DND-41 (cell line): ENCODE measurements around the gene HLA-DOA.

ENCODE experiments used
- ATAC-seq: fragments of 200-7000 bp; cut with Tn5 transposase; 3 replicates; pipeline ENCODE4 v1.9.1; 2021; ENCODE audit warnings: low read depth; ENCODE audit not compliant: insufficient read depth
- DNase-seq: peaks from one replicate; pipeline ENCODE4 v3.0.0-alpha.2; 2020
- H2AFZ ChIP-seq: 2 replicates; pipeline ENCODE4 v1.6.0; 2012; ENCODE audit warnings: low read depth, low read length
- H3K27ac ChIP-seq: 2 replicates; pipeline ENCODE4 v1.5.1; 2012; ENCODE audit warnings: low read length, inconsistent platforms
- H3K27me3 ChIP-seq: fragments of 200-600 bp; sonication (generic); 2 replicates; pipeline ENCODE4 v1.6.0; 2012; ENCODE audit warnings: low read length, mild to moderate bottlenecking, inconsistent platforms; ENCODE audit not compliant: insufficient read depth, poor library complexity
- H3K36me3 ChIP-seq: 2 replicates; pipeline ENCODE4 v1.5.1; 2012; ENCODE audit warnings: low read length, inconsistent platforms; ENCODE audit not compliant: insufficient read depth
- H3K4me1 ChIP-seq: 2 replicates; pipeline ENCODE4 v1.5.1; 2012; ENCODE audit warnings: mild to moderate bottlenecking, low read length; ENCODE audit not compliant: insufficient read depth
- H3K4me2 ChIP-seq: 2 replicates; pipeline ENCODE4 v1.6.0; 2012; ENCODE audit warnings: mild to moderate bottlenecking, moderate library complexity, low read length, inconsistent platforms; ENCODE audit not compliant: insufficient read depth
- H3K4me3 ChIP-seq, 2 experiments: fragments of 200-600 bp in 1 of 2; shearing (Covaris generic) in 1 of 2; 2 replicates each; pipeline ENCODE4 v1.5.1; 2012 to 2016; ENCODE audit warnings: inconsistent platforms in 2 of 2, low read length in 2 of 2, mild to moderate bottlenecking in 2 of 2, low read depth in 1 of 2, moderate library complexity in 1 of 2
- H3K79me2 ChIP-seq: 2 replicates; pipeline ENCODE4 v1.6.0; 2012; ENCODE audit warnings: low read length, inconsistent platforms; ENCODE audit not compliant: insufficient read depth
- H3K9ac ChIP-seq: 2 replicates; pipeline ENCODE4 v1.6.0; 2012; ENCODE audit warnings: low read depth, mild to moderate bottlenecking, inconsistent platforms, low read length, moderate library complexity
- H3K9me3 ChIP-seq: 2 replicates; pipeline ENCODE4 v1.5.1; 2012; ENCODE audit warnings: low read length, moderate library complexity, mild to moderate bottlenecking, inconsistent platforms; ENCODE audit not compliant: insufficient read depth, severe bottlenecking
- H4K20me1 ChIP-seq: 2 replicates; pipeline ENCODE4 v1.6.0; 2012; ENCODE audit warnings: low read length; ENCODE audit not compliant: insufficient read depth
- EZH2 ChIP-seq: IDR thresholded peaks from 3 replicates; pipeline ENCODE4 v1.6.1; 2012; ENCODE audit warnings: borderline replicate concordance, low read depth, mild to moderate bottlenecking, moderate library complexity, low read length, inconsistent platforms; ENCODE audit not compliant: severe bottlenecking
- TF ChIP-seq, protein P1 (sequence below): IDR thresholded peaks from 2 replicates; pipeline ENCODE4 v1.5.1; 2012; ENCODE audit warnings: borderline replicate concordance, low read length, moderate library complexity, mild to moderate bottlenecking; ENCODE audit not compliant: poor library complexity, severe bottlenecking; ENCODE audit errors: extremely low read depth

Gene HLA-DOA

DNA sequence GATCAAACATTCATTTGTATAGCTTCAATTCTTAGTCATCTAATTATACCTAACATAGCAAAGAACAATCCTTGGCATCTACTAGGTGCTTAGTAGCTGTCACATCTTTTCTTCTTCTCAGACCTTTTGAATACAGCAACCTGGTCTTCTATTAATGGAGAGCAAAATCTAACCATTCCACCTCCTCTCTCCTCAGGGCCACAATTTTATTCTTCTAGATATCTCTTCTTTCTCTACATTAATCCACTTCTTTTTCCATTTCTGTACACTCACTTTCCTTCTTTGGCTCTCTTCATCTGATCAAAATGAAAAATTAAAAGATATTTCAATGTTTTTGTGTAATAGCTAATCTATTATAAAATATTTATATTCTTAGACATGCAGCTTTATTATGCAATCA, 9.0 kb upstream of the HLA-DOA start:
- ATAC-seq (no peak), DNase-seq (no peak)
- peaks cover 59% of the 10 kb centered on the region for H3K27me3 ChIP-seq
- H2AFZ ChIP-seq = no peak overlapping the region
- H3K36me3 ChIP-seq = no peaks in the 10 kb centered on the region
- no peaks in the 10 kb centered on the region for H3K79me2 ChIP-seq
- no peak overlapping the region for H3K27ac ChIP-seq
- H4K20me1 ChIP-seq = no peaks in the 10 kb centered on the region; the same call in 1 of the 2 replicates
- no peak overlapping the region for H3K9ac ChIP-seq
- TF ChIP-seq, protein P1, sequence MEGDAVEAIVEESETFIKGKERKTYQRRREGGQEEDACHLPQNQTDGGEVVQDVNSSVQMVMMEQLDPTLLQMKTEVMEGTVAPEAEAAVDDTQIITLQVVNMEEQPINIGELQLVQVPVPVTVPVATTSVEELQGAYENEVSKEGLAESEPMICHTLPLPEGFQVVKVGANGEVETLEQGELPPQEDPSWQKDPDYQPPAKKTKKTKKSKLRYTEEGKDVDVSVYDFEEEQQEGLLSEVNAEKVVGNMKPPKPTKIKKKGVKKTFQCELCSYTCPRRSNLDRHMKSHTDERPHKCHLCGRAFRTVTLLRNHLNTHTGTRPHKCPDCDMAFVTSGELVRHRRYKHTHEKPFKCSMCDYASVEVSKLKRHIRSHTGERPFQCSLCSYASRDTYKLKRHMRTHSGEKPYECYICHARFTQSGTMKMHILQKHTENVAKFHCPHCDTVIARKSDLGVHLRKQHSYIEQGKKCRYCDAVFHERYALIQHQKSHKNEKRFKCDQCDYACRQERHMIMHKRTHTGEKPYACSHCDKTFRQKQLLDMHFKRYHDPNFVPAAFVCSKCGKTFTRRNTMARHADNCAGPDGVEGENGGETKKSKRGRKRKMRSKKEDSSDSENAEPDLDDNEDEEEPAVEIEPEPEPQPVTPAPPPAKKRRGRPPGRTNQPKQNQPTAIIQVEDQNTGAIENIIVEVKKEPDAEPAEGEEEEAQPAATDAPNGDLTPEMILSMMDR = no peak
- no peaks in the 10 kb centered on the region for H3K9me3 ChIP-seq
- peaks cover 6% of the 10 kb centered on the region; the same call in 1 of the 2 replicates for H3K4me1 ChIP-seq
- no peak overlapping the region for H3K4me2 ChIP-seq
- H3K4me3 ChIP-seq = no peak overlapping the region

DNA sequence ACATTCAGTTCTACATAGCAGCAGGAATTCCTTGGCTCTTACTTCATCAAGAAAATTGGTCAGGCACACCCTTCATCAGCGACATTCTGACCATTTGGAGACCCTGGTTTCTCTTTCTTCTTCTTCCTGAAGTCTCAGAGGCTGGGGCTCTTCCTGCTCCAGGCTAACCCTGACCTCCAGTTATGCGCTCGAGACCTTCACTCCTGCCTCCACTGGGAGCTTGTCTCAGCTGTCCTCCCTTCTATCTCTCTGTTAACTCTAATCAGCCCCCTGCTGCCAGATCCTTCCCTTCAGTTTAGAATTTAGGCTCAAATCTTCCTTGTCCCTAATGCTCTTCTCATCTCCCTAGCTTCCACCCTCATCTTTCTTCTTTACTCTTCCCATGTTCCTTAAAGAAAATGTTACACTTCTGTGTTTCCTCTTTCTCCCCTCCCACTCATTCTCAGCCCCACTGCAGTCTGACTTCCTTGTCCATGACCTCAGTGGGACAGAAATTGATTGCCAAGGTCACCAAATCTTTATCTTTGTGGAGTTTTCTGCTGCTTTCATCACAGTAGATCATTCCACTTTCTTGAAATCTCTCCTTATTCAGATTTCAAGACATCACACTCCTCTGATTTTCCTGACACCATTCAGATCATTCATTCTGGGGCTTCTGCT, 8.4 kb upstream of the HLA-DOA start:
- no peaks in the 10 kb centered on the region for H3K9me3 ChIP-seq
- no peaks in the 10 kb centered on the region; the same call in 1 of the 2 replicates for H4K20me1 ChIP-seq
- no peak overlapping the region for H3K4me2 ChIP-seq
- H3K4me3 ChIP-seq = no peak overlapping the region
- DNase-seq (no peak), ATAC-seq (no peak)
- H3K4me1 ChIP-seq = peaks cover 6% of the 10 kb centered on the region; the same call in 1 of the 2 replicates
- H3K79me2 ChIP-seq = no peaks in the 10 kb centered on the region
- H3K27ac ChIP-seq = no peak overlapping the region
- H3K36me3 ChIP-seq = no peaks in the 10 kb centered on the region
- no peak overlapping the region for H2AFZ ChIP-seq
- TF ChIP-seq, protein P1 = no peak
- peak; percentile 45 for TF ChIP-seq EZH2
- H3K27me3 ChIP-seq = peaks cover 59% of the 10 kb centered on the region
- no peak overlapping the region for H3K9ac ChIP-seq

DNA sequence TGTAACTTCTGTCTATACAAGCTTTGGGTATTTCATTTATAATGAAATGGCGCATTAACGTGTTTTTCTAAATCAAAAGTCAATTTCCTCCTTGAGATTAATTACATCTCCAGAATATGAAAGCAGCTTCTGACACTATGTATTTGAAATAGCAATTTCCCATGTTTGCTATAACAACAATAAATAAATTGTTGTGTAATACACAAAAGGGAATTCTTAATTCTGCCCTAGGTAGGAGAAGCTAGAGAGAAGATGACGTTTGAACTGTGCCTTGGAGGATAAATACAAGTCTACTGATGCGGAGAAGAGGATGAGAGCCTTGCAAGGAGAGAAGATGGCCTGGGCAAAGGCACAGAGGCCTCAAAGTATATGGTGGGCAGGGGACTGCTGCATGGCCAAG, 7.6 kb upstream of the HLA-DOA start:
- no peak for ATAC-seq
- Histone ChIP-seq H3K4me1 (peaks cover 6% of the 10 kb centered on the region; the same call in 1 of the 2 replicates), H2AFZ (no peak overlapping the region), H3K4me3 (no peak overlapping the region), H3K27ac (no peak overlapping the region), H3K79me2 (no peaks in the 10 kb centered on the region), H4K20me1 (no peaks in the 10 kb centered on the region; the same call in 1 of the 2 replicates), H3K27me3 (peaks cover 57% of the 10 kb centered on the region), H3K36me3 (no peaks in the 10 kb centered on the region), H3K9me3 (no peaks in the 10 kb centered on the region), H3K9ac (no peak overlapping the region), H3K4me2 (no peak overlapping the region)
- no peak for TF ChIP-seq EZH2
- TF ChIP-seq, protein P1 = no peak
- no peak for DNase-seq
